Activated CD4-positive, alpha-beta memory T cell treated with anti-CD3 and anti-CD28 coated beads for 36 hours (primary cell): ENCODE results near the gene NEU3. TPM values are rescaled to one million over a fixed set of nuclear protein-coding genes. Genes with fewer than 3 reads are reported as not detected.
"Not testable (repeated sequence)": the region's sequence is repeated elsewhere in the genome, so short reads cannot be mapped to it uniquely, and the experiment has no call there.

Experiments used
- CTCF ChIA-PET: fragments of 350-600 bp; sonication (Branson Sonifier 250); formaldehyde crosslinking; loops from one replicate; lab custom pipeline; 2021; ENCODE audit warnings: antibody characterized with exemption, inconsistent platforms; lab: Charles Lee
- POLR2A ChIA-PET: fragments of 350-600 bp; sonication (Branson Sonifier 250); formaldehyde crosslinking; loops from one replicate; lab custom pipeline; 2021; ENCODE audit warnings: antibody characterized with exemption; lab: Charles Lee
- DNase-seq: peaks from one replicate; pipeline ENCODE4 v3.0.0-alpha.2; 2020
- H3K27ac Mint-ChIP-seq: one replicate; pipeline ENCODE4 v1.8.0; 2021; ENCODE audit warnings: mixed read lengths
- H3K27me3 Mint-ChIP-seq: one replicate; pipeline ENCODE4 v1.8.0; 2021; ENCODE audit warnings: mixed read lengths
- H3K36me3 Mint-ChIP-seq: one replicate; pipeline ENCODE4 v1.8.0; 2021; ENCODE audit warnings: mixed read lengths
- H3K4me1 Mint-ChIP-seq: one replicate; pipeline ENCODE4 v1.8.0; 2021; ENCODE audit warnings: low read depth, mixed read lengths
- H3K4me3 Mint-ChIP-seq: one replicate; pipeline ENCODE4 v1.8.0; 2021; ENCODE audit warnings: mild to moderate bottlenecking, mixed read lengths
- H3K9me3 Mint-ChIP-seq: one replicate; pipeline ENCODE4 v1.8.0; 2021; ENCODE audit warnings: mixed read lengths
- intact Hi-C: fragments of 100-400 bp; cut with micrococcal nuclease; formaldehyde crosslinking; loops from one replicate; pipeline ENCODE4 v1.15.1; 2023
- total RNA-seq, 2 experiments: library from RNA; stranded (reverse); gene quantifications; one replicate each; pipeline ENCODE4 v1.2.3, GENCODE V29; 2021

Gene NEU3
- total RNA-seq, 2 experiments from 2014 or later: 13.6 to 14.3 TPM

GRCh38 chr11:75047191-75047590 is 58.5 kb downstream of the NEU3 start:
- Mint-ChIP-seq H3K36me3 (no peaks in the 10 kb centered on the region), H3K4me3 (no peak overlapping the region), H3K9me3 (peaks cover under 1% of the 10 kb centered on the region), H3K4me1 (no peaks in the 10 kb centered on the region), H3K27me3 (no peaks in the 10 kb centered on the region), H3K27ac (no peak overlapping the region)
- ChIA-PET POLR2A (no interaction called here), CTCF (no interaction called here)
- DNase-seq: no peak
- intact Hi-C loops: no loop called here

DNA sequence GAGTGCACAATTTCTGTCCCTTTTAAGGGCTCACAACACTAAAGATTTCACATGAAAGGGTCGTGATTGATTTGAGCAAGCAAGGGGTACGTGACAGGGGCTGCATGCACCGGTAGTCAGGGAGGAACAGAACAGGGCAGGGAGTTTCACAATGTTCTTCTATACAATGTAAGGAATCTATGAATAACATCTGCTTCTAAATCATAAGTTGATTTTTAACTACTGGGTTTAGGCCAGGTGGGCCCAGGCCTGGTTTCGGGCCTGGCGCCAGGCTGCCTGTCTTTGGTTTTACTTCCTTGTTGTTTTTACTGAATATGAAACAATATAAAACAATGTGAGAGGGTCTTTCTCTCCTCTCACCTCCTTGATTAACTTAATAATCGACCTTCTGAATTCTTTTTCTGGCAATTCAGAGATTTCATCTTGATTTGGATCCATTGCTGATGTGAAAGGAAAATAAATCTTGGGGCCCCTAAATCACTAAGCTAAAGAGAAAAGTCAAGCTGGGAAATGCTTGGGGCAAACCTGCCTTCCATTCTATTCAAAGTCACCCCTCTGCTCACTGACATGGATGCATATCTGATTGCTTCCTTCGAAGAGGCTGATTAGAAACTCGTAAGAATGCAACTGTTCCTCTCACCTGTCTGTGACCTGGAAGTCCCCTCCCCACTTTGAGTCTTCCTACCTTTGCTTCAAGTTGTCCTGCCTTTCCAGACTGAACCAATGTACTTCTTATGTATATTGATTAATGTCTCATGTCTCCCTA is 61.0 kb downstream of the NEU3 start:
- CTCF ChIA-PET: not testable (repeated sequence)

GRCh38 chr11:75050516-75050915 is 61.8 kb downstream of the NEU3 start:
- intact Hi-C loops: no loop called here
- Mint-ChIP-seq H3K27ac (no peak overlapping the region), H3K4me1 (no peaks in the 10 kb centered on the region), H3K4me3 (no peak overlapping the region), H3K9me3 (peaks cover 17% of the 10 kb centered on the region), H3K27me3 (peaks cover 3% of the 10 kb centered on the region), H3K36me3 (no peaks in the 10 kb centered on the region)
- ChIA-PET CTCF (no interaction called here), POLR2A (no interaction called here)
- no peak for DNase-seq

More for the DNA sequence above, 61.0 kb downstream of the NEU3 start:
- intact Hi-C loops, H3K27ac Mint-ChIP-seq, POLR2A ChIA-PET, DNase-seq, H3K36me3 Mint-ChIP-seq, H3K4me3 Mint-ChIP-seq, H3K27me3 Mint-ChIP-seq, H3K4me1 Mint-ChIP-seq: not testable (repeated sequence)
- peaks cover 17% of the 10 kb centered on the region for H3K9me3 Mint-ChIP-seq

DNA sequence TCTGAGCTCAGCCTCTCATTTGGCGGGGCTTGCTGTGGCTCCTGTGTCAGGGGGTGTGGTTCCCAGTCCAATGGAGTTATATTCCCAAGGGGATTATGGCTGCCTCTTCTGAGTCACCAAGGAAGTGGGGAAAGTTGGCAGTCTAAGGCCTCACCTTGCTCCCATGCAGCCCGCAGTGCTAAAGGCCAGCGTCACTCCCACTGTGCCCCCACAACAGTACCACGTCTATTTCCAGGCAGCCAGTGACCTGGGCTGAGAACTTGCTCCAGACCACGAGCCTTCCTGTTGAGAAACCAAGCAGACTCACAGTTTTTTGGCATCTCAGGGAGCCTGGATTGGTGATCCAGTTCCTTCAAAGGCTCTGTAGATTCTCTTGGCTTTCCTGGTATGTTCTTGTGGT is 62.3 kb downstream of the NEU3 start:
- POLR2A ChIA-PET: no interaction called here
- Mint-ChIP-seq H3K9me3 (peaks cover 17% of the 10 kb centered on the region), H3K4me3 (no peak overlapping the region), H3K4me1 (no peaks in the 10 kb centered on the region), H3K27ac (no peak overlapping the region), H3K36me3 (no peaks in the 10 kb centered on the region), H3K27me3 (peaks cover 3% of the 10 kb centered on the region)
- CTCF ChIA-PET: no interaction called here
- no peak for DNase-seq
- intact Hi-C loops: no loop called here

DNA sequence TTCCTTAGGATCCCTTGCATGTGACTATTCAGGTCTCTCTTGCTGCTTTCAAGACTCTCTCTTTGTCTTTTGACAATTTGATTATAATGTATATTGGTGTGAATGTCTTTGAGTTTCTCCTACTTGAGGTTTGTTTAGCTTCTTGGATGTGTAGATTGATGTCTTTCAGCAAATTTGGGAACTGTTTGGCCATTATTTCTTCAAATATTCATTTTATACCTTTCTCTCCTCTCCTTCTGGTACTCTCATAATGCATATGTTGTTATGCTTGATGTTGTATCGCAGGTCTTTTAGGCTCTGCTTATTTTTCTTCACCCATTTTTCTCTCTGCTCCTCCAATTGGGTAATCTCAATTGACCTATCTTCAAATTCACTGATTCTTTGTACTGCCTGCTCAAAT is 63.7 kb downstream of the NEU3 start:
- DNase-seq: no peak
- Mint-ChIP-seq H3K4me1 (no peaks in the 10 kb centered on the region), H3K4me3 (no peak overlapping the region), H3K27ac (no peak overlapping the region), H3K36me3 (no peaks in the 10 kb centered on the region), H3K9me3 (peaks cover 17% of the 10 kb centered on the region), H3K27me3 (peaks cover 3% of the 10 kb centered on the region)
- intact Hi-C loops: no loop called here
- ChIA-PET POLR2A (no interaction called here), CTCF (no interaction called here)

DNA sequence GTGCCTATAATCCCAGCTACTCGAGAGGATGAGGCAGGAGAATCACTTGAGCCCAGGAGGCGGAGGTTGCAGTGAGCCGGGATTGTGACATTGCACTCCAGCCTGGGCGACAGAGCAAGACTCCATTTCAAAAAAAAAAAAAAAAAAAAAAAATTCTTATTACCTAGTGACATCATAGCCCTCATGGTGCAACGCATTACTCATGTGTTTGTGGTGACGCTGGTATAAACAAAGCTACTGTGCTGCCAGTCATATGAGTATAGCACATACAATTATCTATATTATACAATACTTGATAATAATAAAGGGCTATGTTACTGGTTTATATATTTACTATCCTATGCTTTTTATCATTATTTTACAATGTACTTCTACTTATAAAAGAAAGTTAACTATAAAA is 66.8 kb downstream of the NEU3 start:
- no peak for DNase-seq
- Mint-ChIP-seq H3K36me3 (no peaks in the 10 kb centered on the region), H3K4me3 (no peak overlapping the region), H3K27ac (no peak overlapping the region), H3K27me3 (peaks cover 8% of the 10 kb centered on the region), H3K9me3 (peaks cover 17% of the 10 kb centered on the region), H3K4me1 (no peaks in the 10 kb centered on the region)
- ChIA-PET CTCF (interaction anchor here (0.6 to 1.2 kb wide), 2 partner anchors 23 to 185 kb away, joined by 3 to 5 read pairs; no protein-coding TSS in a partner anchor), POLR2A (no interaction called here)
- intact Hi-C loops: no loop called here

DNA sequence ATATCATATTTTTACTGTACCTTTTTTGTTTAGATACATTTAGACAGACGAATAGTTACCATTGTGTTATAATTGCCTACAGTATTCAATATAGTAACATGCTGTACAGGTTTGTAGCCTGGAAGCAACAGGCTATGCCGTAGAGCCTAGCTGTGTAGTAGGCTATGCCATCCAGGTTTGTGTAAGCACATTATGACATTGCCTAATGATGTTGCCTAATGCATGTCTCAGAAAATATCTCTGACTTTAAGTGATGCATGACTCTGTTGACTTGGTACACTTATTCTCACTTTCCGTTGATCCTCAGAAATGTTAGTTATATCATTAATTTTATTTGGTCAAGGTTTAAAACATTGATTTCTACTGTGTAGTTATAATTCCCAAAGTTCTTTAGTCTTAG is 68.1 kb downstream of the NEU3 start:
- no peaks in the 10 kb centered on the region for H3K4me1 Mint-ChIP-seq
- CTCF ChIA-PET: interaction anchor here (0.8 to 1.2 kb wide), 2 partner anchors 24 to 35 kb away, joined by 3 to 5 read pairs; no protein-coding TSS in a partner anchor
- peaks cover 17% of the 10 kb centered on the region for H3K9me3 Mint-ChIP-seq
- intact Hi-C loops: no loop called here
- peaks cover 8% of the 10 kb centered on the region for H3K27me3 Mint-ChIP-seq
- no peak overlapping the region for H3K27ac Mint-ChIP-seq
- POLR2A ChIA-PET: no interaction called here
- H3K4me3 Mint-ChIP-seq: no peak overlapping the region
- no peak for DNase-seq
- H3K36me3 Mint-ChIP-seq: no peaks in the 10 kb centered on the region

- intact Hi-C loops: no loop called here
- POLR2A ChIA-PET: no interaction called here
- H3K36me3 Mint-ChIP-seq: no peaks in the 10 kb centered on the region
- peaks cover 7% of the 10 kb centered on the region for H3K27me3 Mint-ChIP-seq
- H3K4me3 Mint-ChIP-seq: no peak overlapping the region
- H3K4me1 Mint-ChIP-seq: no peaks in the 10 kb centered on the region
- CTCF ChIA-PET: interaction anchor here (1.0 to 1.2 kb wide), 2 partner anchors 81 to 84 kb away, joined by 3 read pairs; no protein-coding TSS in a partner anchor
- DNase-seq: no peak
- no peaks in the 10 kb centered on the region for H3K9me3 Mint-ChIP-seq
- no peak overlapping the region for H3K27ac Mint-ChIP-seq
Observed at GRCh38 chr11:75059299-75059698, 70.6 kb downstream of the NEU3 start.

GRCh38 chr11:75063741-75064314 is 75.1 kb downstream of the NEU3 start:
- no peak for DNase-seq
- intact Hi-C loops: no loop called here
- ChIA-PET CTCF (interaction anchor here (1.0 to 1.3 kb wide), 4 partner anchors 11 to 142 kb away, joined by 3 to 4 read pairs (median 3); no protein-coding TSS in a partner anchor), POLR2A (no interaction called here)
- no peaks in the 10 kb centered on the region for H3K4me1 Mint-ChIP-seq
- no peak overlapping the region for H3K27ac Mint-ChIP-seq
- no peak overlapping the region for H3K4me3 Mint-ChIP-seq
- H3K36me3 Mint-ChIP-seq: no peaks in the 10 kb centered on the region
- no peaks in the 10 kb centered on the region for H3K9me3 Mint-ChIP-seq
- peaks cover 16% of the 10 kb centered on the region for H3K27me3 Mint-ChIP-seq

- POLR2A ChIA-PET: no interaction called here
- Mint-ChIP-seq H3K27me3 (peaks cover 20% of the 10 kb centered on the region), H3K27ac (no peak overlapping the region), H3K4me1 (no peaks in the 10 kb centered on the region), H3K9me3 (no peaks in the 10 kb centered on the region), H3K4me3 (no peak overlapping the region), H3K36me3 (no peaks in the 10 kb centered on the region)
- CTCF ChIA-PET: interaction anchor here (0.8 to 1.1 kb wide), 3 partner anchors 34 to 77 kb away, joined by 3 to 4 read pairs (median 3); no protein-coding TSS in a partner anchor
- no peak for DNase-seq
- intact Hi-C loops: no loop called here
Observed at GRCh38 chr11:75066061-75066460, 77.3 kb downstream of the NEU3 start.
